GM18870 (cell line): Measurements from ENCODE around the gene SLC4A1.
"Not testable (repeated sequence)": the region's sequence is repeated elsewhere in the genome, so short reads cannot be mapped to it uniquely, and the experiment has no call there.

Experiments
- ATAC-seq: cut with Tn5 transposase; IDR thresholded peaks from one replicate; pipeline ENCODE4 v1.9.1; 2021; ENCODE audit warnings: moderate library complexity; ENCODE audit not compliant: unreplicated experiment

The SLC4A1 gene

DNA sequence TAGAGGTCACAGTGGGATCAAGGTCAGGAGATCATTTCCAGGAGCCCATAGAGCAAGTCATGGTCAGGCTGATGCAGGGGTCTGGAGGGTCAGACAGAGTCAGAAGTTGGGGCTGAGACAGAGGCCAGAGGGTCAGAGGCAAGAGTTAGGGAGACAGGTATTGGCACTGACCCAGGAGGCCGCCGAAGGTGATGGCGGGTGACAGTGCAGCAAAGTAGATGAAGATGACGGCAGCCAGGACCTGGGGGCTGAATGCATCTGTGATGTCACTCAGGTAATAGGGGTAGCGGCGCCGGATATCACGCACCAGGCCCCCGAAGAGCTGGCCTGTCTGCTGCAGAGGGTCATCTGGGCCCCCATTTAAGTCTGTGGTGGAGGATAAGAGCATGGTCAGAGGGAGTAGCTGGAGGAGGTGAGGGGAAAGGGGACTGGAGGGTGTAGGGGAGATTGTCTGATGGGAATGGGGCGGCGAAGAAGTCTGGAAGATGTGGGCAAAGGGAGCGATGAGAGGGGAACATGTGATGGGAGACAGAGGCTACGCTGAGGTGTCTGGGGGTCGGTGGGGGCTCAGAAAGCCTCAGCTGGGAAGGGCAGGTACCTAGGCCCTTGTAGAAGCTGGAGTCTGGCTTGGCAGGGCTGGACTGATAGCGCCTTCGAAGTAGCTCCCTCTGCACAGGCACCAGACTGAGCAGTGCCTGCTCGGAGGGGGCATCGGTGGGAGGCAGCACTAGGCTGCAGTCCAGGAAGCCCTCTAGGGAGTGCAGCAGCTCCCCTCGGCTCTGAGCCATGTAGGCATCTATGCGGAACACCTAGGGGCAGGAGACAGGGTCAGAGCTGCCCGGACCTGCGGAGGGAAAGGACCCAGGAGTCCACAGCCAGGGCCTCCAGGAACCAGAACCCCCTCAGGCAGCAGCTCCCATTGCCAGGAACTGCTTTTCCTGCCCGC, 9.8 kb downstream of the SLC4A1 start:
- ATAC-seq = no peak

DNA sequence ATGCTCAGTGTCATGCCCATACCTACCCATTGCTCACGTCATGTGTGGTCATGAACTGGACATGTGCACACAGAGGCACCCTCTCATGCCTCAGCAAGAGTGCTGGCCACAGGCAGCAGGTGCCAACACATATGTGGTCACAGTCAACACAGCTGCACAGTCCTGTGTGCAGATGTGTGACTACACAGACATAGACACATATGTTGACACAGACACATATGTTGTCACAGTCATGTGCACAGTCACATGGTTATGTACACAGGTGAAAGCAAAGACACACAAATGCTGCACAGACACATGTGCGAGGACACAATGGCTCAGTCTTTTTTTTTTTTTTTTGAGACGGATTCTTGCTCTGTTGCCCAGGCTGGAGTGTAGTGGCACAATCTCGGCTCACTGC, 11.3 kb downstream of the SLC4A1 start:
- ATAC-seq = no peak

DNA sequence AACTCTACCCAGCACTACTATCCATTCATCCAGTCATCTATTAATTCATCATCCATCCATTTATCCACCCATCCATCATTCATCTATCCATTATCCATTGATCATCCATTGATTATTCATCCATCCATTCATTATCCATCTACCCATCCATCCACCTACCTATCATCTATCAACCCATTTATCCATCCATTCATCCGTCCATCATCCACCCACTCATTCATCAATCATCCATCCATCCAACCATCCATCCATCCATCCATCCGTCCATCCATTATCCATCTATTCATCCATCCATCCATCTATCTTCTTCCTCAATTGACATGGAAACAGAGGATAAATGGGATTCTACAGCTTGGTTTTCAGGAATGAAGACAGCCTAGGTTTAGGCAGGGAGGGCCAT, 12.0 kb downstream of the SLC4A1 start:
- no peak for ATAC-seq

DNA sequence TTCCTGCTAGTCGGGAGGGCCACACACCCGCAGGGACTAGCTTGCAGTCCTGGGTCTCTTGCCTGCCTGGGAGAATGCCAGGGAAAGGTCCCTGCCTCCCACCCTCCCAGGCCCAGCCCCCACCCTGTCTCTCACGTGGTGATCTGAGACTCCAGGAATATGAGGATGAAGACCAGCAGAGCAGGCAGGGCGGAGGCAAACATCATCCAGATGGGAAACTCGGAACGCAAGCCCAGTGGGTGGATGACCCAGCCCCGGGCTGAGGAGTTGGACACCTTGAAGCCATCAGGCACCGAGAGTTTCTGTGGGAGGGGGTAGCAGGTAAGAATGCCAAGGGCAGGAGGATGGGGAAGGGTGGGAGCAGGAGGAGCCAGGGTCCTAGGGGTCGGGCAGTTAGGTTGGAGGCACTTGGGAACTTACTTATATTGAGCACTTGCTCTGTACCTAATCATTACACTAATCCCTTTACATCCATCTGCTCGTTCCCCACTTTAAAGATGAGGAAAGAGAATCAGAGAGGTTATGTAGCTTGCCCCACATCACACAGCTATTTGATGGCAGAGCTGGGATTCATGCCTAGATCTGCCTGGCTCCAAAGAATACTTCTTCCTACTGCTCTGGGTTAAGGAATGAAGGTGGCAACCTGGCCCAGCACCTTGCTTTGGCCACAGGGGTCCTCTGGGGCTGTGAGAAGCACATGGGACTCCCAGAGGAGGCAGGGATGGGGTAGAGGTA, 13.4 kb downstream of the SLC4A1 start:
- ATAC-seq = no peak

DNA sequence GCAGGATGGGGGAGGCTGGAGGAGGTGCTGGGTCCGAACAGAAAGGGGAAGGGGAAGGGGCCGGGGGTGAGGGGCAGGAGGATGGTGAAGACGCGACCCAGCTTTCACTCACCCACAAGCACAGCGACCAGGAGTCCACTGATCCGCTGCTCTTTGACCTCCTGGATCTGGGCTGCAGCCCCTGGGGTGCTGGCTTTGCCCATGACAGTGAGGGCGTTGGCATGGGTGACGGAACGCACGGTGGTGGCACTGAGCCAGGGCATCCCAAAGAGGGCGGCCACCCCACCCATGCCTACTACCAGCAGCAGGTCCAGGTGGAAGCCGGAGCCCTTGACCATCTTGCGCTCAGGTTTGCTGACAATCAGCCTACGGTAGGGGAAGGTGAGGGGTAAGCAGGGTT, 14.9 kb downstream of the SLC4A1 start:
- no peak for ATAC-seq

DNA sequence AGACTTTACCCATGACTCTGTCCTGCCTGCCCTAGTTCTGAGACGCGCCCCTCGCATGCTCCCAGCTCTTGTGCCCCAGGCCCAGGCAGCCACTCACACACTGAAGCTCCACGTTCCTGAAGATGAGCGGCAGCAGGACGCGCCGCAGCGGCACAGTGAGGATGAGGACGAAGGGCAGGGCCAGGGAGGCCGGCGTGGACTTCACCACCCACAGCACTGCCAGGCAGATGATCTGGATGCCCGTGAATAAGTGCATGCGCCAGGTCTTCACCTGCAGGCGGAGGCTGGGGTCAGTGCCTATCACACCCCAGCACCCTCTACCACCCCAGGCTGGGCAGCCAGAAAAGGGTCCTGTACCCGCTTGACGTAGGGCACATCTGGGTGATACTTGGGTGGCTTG, 16.9 kb downstream of the SLC4A1 start:
- ATAC-seq = no peak

DNA sequence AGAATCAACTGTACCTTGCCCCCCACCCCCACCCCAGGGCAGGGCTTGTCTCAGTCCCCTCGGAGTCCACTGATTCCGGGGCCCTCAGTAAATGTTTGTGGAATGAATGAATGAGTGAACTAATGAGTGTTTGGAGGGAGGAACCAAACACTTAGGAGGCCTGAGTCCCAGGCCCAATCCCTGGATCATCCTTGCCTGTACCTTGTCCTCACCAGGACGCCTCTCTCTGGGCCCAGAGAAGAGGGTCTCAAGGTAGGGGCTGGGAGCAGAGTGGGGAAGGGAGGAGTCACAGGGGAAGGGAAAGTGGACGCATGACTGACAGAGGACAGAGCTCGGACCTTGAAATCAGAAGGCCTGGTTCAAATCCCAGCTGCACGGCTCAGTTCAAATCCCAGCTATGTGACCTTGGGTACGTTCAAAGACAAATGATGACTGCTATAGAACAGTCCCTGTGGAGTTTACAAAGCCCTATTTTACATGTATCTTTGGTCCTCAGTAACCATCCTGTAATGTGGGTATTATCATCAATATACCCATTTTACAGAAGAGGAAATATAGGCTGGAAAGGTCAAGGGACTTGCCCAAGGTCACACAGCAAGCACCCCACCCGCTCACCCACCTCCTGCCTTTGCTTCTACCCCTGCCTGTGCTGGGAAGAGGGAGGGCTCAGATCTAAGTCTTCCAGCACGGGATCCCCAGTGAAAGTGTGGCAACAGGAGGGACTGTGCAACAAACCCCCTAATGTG, 18.3 kb downstream of the SLC4A1 start:
- no peak for ATAC-seq

DNA sequence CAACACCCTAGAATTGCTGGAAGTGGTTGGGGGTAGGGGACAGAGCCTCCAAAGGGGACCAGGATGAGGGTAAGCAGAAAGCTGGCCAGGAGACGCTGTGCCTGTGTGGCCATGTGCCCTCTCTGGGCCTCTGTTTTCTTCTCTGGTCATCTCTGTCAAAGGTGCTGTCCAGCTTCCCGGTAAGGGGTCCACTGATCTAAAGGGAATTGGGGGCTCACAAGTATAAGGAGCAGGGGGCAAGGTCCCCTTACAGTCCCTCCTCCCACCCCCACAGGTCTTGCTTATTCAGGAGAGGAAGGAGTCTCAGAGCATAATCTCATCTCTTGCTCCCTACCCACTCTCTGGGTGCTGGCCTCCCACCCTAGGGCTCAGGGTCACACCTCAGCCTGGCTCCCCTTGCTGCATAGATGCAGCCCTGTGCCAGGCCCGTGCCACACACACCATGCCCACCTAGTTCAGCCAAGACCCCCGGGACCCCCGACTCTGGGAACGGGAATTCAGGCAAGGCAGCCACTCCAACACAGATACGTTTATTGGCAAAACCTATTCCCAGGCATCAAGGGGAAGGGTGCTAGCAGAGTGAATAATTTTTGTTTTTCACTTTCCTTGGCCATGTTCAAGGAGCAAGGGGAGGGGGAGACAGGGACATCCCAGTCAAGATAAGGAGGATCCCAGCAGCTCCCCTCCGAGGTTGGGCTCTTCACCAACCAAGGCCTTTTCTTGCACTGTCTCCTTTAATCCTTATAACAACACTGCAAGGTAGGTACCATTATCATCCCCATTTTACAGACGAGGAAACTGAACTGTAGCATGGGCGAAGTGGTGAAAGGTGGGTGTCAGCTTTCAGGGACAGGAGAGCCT, 19.8 kb downstream of the SLC4A1 start:
- ATAC-seq = no peak

DNA sequence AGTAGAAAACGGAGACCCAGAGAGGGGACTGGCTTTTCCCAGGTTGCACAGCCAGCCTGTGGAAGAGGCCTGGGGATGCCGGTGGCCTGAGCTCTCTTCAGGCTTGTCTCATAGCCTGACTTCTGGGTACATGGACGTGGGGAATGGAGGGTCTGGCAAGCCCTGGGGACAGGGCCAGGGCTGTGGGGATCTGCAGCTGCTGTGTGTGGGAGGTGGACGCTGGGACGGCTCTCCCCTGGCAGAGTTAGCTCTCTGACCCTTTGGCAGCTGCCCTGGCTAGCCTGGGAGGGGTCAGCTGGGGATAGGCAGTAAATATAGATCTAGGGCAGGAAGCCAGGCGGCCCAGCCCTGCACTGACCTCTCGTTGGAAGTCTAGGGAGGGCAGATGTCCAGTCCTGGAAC, 20.5 kb downstream of the SLC4A1 start:
- ATAC-seq = no peak

DNA sequence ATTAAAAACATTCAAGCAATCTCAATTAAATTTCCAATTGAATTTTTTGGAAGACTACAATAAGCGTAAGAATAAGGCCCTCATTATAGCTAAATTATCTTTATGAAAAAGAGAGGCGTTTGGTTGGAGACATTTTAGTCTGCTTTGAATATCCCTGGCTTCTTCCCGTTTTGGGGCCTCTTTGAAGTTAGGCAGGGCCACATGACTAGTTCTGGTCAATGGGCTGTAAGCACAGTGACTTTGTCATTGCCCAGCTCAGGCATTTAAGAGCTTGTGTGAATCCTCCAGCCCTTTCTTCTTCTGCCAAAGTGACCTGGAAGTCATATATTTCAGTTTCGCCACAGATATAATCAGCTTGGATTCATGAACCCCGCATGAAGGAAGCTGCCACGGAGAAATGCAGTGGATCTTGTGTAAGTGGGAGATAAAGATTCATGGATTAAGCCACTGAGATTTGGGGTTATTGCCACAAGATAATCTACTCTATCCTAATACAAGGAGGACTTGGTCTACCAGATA, 26.8 kb downstream of the SLC4A1 start:
- no peak for ATAC-seq

DNA sequence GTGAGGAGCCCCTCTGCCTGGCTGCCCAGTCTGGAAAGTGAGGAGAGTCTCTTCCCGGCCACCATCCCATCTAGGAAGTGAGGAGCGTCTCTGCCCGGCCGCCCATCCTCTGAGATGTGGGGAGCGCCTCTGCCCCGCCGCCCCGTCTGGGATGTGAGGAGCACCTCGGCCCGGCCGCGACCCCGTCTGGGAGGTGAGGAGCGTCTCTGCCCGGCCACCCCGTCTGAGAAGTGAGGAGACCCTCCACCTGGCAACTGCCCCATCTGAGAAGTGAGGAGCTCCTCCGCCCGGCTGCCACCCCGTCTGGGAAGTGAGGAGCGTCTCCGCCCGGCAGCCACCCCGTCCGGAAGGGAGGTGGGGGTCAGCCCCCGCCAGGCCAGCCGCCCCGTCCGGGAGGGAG, 30.0 kb downstream of the SLC4A1 start:
- not testable (repeated sequence) for ATAC-seq

DNA sequence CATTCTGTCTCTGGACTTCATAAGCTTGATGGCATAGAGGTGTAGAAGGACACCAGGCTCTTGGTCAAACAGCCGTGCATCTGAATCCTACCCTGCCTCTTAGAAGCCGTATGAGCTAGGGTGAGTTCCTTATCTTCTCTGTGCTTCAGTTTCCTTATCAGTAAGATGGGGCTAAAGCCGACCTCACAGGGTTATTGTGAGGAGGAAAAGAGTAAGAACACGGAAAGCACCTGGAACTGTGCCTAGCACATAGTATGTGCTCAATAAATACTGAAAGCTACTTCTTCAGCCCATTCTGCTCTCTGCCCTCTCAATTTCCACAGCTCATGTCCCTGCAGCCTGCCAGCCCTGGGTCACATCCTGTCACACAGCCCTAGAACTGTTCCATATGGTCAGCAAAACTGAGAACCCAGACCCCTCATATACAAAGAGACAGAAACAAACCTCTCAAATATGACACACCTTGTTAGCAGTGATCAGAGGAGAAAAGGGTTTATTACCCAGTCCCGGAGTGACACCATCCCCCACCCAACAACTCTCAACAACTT, 31.4 kb downstream of the SLC4A1 start:
- ATAC-seq = no peak

DNA sequence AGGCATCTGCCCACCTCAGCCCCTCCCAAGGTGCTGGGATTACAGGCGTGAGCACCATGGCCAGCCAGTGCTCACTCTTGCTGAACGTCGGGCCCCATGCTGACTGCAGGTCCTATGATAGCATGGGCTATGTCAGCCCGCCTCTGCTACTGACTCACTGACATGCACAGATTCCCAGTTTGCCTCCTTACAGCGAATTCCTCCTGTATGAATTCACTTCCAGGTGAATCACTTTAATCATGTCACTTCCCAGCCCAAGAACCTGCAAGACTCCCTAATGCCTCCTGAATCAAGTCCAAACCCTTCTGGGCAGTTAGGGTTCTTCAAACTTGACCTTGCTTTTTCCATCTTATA, 32.4 kb downstream of the SLC4A1 start:
- ATAC-seq = no peak

DNA sequence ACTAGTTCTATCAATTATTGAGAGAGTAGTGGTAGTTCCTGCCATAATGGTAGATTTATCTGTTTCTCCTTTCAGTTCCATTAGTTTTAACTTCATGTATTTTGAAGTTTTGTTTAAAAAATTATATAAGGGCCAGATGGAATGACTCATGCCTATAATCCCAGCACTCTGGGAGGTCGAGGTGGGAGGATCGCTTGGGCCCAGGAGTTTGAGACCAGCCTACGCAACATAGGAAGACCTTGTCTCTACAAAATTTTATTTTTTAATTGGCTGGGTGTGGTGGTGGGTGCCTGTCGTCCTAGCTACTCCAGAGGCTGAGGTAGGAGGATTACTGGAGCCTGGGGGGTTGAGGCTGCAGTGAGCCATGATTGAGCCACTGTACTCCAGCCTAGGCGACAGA, 34.4 kb downstream of the SLC4A1 start:
- no peak for ATAC-seq

DNA sequence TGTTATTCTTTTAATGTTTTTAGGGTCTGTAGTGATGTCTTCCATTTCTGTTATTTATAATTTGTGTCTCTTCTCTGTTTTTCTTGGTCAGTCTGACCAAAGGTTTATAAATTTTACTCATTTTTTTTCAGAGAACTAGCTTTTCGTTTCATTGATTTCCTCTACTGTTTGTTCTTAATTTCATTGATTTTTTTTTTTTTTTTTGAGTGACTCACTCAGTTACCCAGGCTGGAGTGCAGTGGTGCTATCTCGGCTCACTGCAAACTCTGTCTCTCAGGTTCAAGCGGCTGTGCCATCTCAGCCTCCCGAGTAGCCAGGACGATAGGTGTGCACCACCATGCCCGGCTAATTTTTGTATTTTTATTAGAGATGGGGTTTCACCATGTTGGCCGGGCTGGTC, 35.9 kb downstream of the SLC4A1 start:
- no peak for ATAC-seq

DNA sequence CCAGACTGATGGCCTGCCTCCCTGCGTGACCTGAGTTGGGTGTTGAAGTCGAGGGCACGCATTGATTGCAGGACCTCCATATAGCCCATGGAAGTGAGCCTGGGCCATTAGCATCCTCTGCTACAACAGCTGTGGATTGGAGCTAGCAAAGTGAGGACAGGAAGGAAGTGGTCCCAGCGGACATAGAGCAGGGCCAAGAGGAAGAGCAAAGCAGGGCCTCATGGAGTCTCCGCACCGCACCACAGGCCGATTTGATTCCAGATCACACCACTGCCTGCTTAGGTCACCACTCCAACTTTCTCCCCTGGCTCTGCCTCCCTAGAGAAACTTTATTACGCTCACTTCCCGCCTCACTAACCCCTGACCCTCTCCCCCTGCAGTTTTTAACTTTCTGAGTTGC, 37.8 kb downstream of the SLC4A1 start:
- no peak for ATAC-seq

DNA sequence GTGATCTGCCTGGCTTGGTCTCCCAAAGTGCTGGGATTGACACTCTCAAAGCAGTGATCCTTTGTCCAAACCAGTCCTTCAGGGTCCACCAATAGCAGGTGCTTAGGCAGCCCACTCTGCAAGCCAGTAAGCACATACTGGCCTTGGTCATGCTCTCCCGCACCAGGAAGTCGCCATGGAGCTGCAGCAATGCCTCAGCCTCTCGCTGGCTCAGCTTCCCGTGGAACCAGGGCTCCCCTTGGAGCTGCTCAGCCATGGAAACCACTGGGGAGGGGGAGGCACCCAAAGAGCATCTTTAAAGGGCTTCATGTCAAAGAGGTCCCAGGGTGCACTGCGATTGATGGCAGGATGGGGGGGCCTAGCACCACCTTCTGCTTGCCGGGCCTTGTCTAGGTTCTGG, 38.8 kb downstream of the SLC4A1 start:
- ATAC-seq = no peak

DNA sequence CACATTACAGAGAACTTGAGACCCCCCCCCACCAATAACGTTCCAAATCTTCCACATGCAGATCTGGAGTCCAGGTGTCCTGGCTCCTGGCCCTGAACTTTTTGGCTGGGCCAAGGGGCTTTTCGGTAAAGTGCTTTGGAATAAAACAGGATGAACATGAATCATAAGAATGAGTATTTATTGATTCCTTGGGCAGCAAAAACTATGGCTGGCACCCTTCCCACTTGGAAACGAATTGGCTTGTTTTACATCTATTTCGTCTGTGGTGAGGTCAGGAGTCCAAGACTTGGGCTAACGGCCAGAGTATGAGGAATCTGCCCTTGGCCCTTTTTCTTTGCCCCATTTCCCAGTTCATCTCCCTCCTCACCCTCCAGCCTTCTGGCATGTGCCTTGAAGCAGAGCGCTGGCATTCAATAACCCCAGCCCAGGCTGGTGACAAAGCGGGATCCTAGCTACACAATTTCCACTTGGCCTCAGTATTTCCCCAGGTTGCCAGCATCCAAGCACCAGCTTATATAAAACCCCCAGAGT, 44.3 kb downstream of the SLC4A1 start:
- ATAC-seq = no peak

DNA sequence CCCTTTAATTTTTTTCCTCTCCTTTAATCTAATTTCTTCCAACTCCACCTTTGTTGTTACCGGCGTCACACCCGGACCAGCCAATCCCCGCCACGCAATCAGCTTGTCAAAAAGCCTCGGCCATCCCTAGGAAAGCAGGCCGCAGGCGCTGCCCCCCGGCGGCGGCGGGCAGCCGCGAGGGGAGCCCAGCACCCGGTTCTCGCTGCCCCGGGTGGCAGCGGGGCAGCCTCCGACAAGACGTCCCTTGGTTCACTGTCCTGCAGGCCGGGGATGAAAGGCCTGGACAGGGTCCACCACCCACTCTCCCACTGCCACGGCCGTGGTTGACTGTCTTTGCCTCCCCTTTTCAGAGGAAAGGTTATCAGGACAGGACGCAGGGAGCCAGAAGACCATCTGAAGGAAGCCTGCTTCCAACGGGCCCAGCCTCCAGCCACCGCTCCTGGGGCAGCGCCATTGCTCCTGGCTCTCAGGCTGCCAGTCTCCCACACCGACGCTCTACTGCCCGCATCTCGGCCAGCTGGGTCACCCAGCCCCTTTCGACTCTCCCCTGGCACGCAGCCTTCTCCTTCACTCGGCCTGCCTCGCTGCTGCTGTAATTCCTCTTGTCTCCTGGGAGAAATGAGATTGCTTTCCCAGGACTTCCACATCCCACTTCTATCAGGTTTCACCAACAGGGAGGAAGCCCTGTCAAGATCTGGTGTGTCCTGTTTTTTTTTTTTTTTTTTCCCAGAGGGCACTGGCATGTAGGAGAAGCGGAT, 45.6 kb downstream of the SLC4A1 start:
- no peak for ATAC-seq

DNA sequence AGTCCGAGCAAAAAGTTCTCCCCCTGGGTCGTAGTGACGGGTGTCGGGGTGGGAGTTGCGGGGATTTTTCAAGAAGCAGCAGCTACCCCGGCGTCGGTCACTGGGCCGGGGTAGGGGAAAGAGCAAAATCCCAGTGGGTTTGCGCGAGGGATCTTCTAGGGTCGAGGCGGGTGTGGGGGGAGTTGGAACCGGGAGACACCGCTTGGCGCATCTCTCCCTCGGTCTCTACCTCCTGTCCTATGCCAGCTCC, 46.1 kb downstream of the SLC4A1 start:
- ATAC-seq = no peak
